Measurements from ENCODE around the gene SRSF5.

GRCh38 chr14:69796797-69797500, 30.0 kb downstream of the SRSF5 start, which contains the start of gene SLC10A1:
- TF ChIP-seq CTCF (IDR thresholded peaks at IDR 0.05) (no peak), POLR2A (IDR thresholded peaks at IDR 0.05) (no peak)

All from vagina (tissue), 2 donors.